T-helper 1 cell treated with Interleukin-12 subunit alpha and Interleukin-12 subunit beta and Interleukin-4 antibody, amounts not matched to agents 30 ng/mL and 1 ng/mL, for 36 hours (primary cell): Measurements from ENCODE around the gene TNXB. TPM values are rescaled to one million over a fixed set of nuclear protein-coding genes. Genes with fewer than 3 reads are reported as not detected.
"Not testable (repeated sequence)": the region's sequence is repeated elsewhere in the genome, so short reads cannot be mapped to it uniquely, and the experiment has no call there.

Experiments
- intact Hi-C: fragments of 100-400 bp; cut with micrococcal nuclease; formaldehyde crosslinking; loops from one replicate; pipeline ENCODE4 v1.15.1; 2024
- total RNA-seq: library from RNA; stranded (reverse); gene quantifications from 2 replicates; pipeline ENCODE4 v1.2.3, GENCODE V29; 2022

Gene TNXB
- total RNA-seq, 1 donor from 2014 or later = 6.1 TPM

GRCh38 chr6:32042276-32042675 is 66.9 kb downstream of the TNXB start:
- intact Hi-C loops = not testable (repeated sequence)

- intact Hi-C loops = not testable (repeated sequence)
Observed at GRCh38 chr6:32041385-32041784, 67.8 kb downstream of the TNXB start.

- intact Hi-C loops = not testable (repeated sequence)
Observed at GRCh38 chr6:32041050-32041321, 68.2 kb downstream of the TNXB start.

GRCh38 chr6:32040299-32041049 is 68.7 kb downstream of the TNXB start:
- intact Hi-C loops = not testable (repeated sequence)

- intact Hi-C loops = not testable (repeated sequence)
Observed at GRCh38 chr6:32039321-32040274, 69.5 kb downstream of the TNXB start.

- intact Hi-C loops = not testable (repeated sequence)
Observed at GRCh38 chr6:32038878-32039277, 70.3 kb downstream of the TNXB start.

- intact Hi-C loops = not testable (repeated sequence)
Observed at GRCh38 chr6:32037598-32038524, 71.3 kb downstream of the TNXB start, which contains the start of gene CYP21A2. TSS of gene CYP21A2 (plus strand) at chr6:32038415. CDS start at chr6:32038423, 8 bp downstream.

- intact Hi-C loops = not testable (repeated sequence)
Observed at GRCh38 chr6:32037136-32037535, 72.0 kb downstream of the TNXB start.

GRCh38 chr6:32035283-32036013 is 73.7 kb downstream of the TNXB start:
- intact Hi-C loops = not testable (repeated sequence)

- intact Hi-C loops = not testable (repeated sequence)
Observed at GRCh38 chr6:32029553-32029952, 79.6 kb downstream of the TNXB start.

GRCh38 chr6:32028631-32029030 is 80.5 kb downstream of the TNXB start:
- intact Hi-C loops = not testable (repeated sequence)

- intact Hi-C loops = not testable (repeated sequence)
Observed at GRCh38 chr6:32022100-32022499, 87.0 kb downstream of the TNXB start.

GRCh38 chr6:32014547-32014946 is 94.6 kb downstream of the TNXB start, which contains the start of gene C4B:
TSS of gene C4B (plus strand) at chr6:32014795. CDS start at chr6:32014846, 51 bp downstream.
- intact Hi-C loops = not testable (repeated sequence)

GRCh38 chr6:32013738-32014137 is 95.4 kb downstream of the TNXB start:
- intact Hi-C loops = not testable (repeated sequence)

GRCh38 chr6:32012941-32013617 is 96.1 kb downstream of the TNXB start:
- intact Hi-C loops = not testable (repeated sequence)

- intact Hi-C loops = not testable (repeated sequence)
Observed at GRCh38 chr6:32010856-32011530, 98.1 kb downstream of the TNXB start.

- intact Hi-C loops = not testable (repeated sequence)
Observed at GRCh38 chr6:32009537-32009936, 99.6 kb downstream of the TNXB start.

GRCh38 chr6:32008616-32009015 is 100.5 kb downstream of the TNXB start:
- intact Hi-C loops = not testable (repeated sequence)

GRCh38 chr6:32008037-32008436 is 101.1 kb downstream of the TNXB start:
- intact Hi-C loops = not testable (repeated sequence)
